NCI-H187 treated with DMSO at 0.1 percent for 48 hours (cell line): Measurements from ENCODE around the gene CLMN.

Experiments
- DNase-seq: peaks from one replicate; lab custom pipeline; 2025; lab: John Stamatoyannopoulos, UW

CLMN gene

DNA sequence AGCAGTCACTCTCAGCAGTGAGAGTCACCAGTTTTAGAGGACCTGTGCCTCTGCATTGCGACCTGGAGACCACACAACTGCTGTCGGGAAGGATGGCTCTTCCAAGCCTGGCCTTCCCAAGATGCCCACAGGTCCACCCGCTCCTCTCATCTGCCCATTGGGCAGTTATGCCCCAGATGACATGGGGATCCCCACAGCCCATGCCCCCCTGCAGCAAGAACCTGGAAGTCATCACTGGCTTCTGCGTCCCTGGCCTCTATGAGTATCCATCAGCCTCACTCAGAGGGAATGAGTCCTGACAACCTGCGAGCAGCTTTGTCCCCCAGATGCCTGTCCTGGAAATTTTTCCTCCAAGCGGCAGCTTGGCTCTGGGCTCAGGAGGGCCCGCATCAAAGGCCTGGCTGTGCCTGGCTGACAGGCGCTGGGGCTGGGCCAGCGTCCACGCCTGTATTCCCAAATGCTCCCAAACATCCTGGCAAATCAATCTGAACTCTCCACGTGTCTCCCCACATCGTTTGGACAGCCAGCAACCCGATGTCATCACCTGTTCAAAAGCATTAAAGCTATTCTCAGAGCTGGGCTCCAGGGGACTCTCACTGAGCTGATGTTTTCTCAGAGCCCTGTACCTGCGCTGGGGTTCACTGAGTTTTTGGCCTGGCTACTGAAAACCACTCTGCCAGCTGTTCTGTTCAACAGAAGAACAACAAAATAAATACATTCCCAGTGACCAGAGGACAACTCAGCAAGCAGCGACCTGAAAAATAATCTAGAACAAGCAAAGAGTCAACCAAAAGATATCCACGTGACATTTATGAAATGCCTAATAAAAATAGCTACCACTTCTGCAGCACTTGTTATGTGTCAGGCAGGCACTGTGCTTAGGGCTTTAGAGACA, 57.8 kb downstream of the CLMN start:
- no peak for DNase-seq

DNA sequence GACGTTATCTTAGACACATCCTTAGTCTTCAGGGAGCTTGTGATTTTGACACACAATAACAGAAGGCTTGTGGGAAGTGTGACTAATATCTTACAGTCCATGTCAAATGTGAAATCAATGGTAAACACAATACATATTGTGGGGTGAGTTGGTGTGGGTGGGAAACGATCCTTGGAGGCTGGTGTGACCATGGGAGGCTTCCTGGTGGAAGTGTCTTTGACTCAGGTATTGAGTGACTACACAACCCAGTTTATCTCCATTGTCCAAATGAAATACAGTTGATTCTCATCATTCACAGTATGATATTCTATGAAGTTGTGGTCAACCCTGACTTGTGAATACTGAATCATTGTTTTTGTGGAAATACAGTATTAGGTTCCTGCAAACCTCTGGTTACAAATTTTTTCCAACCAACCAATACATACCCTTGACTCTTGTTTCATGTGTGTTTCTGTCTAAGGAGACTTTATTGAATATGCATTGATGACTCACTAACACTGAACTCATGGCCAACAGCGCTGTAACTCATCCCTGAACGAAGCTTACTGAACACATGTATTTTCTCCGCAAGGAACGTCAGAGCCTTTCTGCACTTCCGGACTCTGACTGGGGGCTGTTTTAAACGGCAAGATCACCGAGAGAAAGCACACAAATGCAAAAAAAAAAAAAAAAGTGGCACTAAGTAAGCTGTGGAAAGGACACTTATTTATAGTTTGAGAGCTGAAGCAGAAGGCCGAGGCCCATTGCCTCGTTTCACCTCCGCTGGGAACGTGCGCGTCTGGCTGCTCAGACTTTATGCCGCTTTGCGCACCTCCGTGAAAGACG, 59.0 kb downstream of the CLMN start:
- DNase-seq, result no peak

DNA sequence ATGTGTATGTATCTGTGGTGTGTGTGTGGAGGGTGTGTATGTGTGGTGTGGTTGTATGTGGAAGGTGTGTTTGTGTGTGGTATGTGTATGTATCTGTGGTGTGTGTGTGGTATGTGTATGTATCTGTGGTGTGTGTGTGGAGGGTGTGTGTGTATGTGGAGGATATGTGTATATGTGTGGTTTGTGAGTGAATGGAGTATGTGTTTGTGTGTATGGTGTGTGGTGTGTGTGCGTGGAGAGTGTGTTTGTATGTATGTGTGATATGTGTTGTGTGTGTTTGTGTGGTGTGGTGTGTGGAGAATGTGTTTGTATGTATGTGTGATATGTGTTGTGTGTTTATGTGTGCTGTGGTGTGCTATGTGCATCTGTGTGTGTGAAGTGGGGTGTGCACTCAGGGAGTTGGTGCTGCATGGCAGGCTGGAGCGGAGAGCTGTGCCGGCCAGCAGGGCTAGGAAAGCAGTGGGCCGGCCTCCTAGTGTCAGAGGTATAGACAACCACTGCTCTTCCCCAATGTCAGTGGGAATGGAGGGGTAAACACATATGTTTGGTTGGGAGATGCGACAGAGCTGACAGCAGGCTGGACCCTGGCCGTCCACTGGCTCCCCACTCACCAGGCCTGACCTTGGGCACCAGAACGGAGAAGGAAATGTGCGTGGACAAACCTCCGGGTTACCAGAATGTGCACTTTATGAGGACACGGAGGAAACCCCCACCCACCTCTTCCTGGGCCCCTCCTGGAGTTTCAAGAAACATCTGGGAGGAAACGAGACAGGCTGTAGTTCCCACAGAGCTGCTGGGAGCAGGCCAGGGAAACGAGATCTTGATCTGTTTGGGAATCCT, 60.7 kb downstream of the CLMN start:
- DNase-seq, result no peak

DNA sequence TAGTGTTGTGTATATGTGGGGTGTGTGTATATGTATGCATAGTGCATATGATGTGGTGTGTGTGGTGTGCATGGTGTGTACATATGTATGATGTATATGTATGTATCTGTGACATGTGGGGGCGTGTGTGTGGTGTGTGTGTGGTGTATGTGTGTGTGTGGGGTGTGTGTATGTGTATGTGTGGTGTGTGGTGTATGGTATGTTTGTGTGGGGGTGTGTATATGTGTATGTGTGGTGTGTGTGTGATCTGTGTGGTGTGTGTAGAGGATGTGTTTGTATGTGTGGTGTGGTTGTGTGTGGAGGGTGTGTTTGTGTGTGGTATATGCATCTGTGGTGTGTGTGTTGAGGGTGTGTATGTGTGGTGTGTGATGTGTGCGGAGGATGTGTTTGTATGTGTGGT, 61.6 kb downstream of the CLMN start:
- DNase-seq, result no peak

DNA sequence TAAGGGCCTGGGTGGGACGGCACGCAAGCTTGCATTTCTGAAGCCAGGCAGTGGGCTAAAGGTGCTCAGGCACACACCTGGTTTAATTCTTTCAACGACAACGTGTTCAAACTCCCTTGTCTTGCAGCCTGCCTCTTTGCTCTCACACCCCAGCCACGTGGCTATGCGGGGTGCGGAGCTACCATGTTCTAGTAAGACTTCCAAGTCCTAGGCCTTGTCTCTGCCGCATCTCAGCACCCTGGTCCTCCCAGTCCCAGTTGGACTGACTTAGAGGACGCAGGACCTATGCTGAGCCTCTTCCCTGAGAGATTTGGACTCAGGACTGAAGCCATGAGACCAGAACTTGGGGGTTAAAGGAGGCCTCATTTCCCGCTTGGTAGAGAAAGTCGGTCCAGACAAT, 62.2 kb downstream of the CLMN start:
- DNase-seq, result no peak

DNA sequence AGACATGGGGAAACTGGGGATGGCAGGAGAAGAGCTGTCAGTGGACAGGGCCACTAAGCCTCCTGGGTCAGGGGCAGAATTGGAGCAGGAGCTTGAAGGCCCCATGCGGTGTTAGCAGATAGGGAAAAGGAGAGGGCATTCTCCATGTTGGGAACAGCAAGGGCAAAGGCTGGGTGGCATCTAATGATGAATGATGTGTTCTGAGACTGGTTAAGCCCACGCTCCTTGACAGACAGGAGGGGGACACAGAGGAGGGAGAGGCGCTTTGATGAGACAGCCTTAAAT, 63.0 kb downstream of the CLMN start:
- no peak for DNase-seq

DNA sequence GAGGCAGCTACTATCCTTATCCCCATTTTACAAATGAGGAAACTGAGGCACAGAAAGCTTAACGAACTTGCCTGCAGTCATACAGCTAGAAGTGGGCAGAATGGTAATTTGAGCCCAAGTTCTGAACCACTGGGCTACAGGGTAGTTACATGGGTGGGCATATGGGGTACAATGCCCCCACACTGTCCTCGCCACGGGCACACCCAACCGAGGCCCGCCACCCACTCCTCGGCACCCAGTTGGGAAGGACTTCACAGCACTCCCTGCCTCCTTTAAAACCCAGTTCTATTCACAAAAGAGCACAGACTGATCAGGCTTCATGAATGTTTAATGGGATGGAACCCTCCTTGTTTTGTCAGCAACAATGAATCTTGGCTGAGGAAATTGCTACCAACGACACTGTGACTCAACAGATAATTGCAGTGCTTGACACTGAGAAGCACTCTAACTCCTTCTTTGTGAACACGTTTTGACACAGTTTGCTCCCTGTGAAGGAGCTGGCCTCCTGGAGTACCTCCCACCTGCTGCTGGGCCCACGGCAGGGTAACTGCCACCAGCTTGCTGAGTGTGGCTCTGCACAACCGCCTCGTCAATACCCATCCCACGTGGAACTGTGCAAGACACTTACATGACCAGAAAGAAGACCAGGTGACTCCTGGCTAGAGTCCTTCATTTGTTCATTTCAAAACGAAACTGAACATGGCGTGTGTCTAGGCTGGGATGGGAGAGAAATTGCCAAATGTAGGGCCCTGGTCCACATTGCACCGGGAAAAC, 63.5 kb downstream of the CLMN start:
- peak; percentile 97 for DNase-seq

DNA sequence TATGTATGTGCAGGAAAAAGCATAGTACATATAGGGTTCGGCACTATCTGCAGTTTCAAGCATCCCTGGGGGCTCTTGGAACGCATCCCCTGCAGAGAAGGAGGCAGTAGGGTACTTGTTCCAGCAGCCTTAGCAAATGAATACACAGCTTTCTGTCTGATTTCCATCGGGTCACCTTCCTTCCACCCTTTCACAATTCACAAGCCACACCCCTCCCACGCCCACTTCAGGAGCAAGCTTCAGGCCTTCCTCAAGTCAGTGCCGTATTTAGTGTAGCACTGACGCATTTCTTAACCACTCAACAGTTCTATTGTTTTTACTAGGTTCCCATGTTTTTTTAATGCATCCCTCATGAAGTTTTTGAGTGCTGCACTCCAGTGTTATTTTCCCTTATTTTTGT, 64.2 kb downstream of the CLMN start:
- peak; percentile 97 for DNase-seq

DNA sequence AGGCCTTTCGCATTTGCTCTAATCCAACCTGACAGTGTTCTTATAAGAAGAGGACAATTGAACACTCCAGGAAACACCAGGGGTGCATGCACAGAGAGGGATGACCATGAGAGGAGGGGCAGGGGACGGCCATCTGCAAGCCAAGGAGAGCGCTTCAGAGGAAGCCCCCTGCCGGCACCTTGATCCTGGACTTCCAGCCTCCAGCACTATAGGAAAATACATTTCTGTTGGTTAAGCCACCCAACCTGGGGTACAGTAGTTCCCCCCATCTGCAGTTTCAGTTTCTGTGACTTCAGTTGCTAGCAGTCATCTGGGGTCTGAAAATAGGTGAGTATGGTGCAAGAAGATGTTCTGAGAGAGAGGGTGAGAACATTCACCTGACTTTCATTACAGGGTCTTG, 64.7 kb downstream of the CLMN start:
- DNase-seq, result no peak

DNA sequence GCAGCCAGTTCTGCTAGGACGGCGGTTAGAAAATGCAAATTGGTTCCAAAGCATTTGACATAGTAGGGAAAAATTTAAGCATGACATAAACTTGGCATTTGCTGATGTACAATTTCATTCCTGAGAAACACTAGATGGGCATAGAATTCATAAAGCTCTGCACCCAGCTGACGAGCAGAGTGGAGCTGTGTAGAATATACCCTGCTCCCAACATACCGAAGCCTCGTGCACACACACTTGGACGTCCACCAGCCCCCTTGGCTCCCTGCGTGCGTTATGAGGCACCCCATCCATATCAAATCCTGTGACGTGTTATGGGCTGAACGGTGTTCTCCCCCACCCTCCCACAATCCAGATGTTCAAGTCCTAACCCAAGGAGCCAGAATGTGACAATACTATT, 65.4 kb downstream of the CLMN start:
- DNase-seq, result no peak

DNA sequence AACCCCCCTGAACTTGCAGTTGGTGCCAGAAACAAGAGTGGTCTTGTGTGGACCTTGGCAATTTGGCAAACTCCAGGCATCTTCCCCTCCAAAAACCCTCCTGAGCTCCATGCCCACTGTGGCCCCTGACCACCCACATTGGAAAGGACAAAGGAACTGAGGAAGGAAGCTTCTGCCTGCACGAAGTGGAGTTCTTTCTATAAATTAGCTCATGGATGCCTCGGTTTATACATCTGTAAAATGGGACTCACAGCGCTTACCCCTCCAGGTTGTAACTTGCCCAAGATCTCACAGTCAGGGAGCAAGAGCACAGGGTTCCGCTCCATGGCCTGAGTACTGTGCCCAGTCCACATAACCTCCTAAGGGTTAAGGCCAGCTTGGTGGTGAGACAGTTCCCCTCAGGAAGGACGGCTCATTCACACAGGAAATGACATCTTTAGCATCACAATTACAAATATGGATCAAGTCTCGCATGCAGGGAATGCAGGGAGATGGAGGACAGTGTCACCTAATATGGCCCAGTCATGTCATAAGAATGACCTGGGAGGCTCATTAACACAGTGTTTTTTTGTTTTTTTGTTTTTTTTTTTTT, 66.6 kb downstream of the CLMN start:
- no peak for DNase-seq

DNA sequence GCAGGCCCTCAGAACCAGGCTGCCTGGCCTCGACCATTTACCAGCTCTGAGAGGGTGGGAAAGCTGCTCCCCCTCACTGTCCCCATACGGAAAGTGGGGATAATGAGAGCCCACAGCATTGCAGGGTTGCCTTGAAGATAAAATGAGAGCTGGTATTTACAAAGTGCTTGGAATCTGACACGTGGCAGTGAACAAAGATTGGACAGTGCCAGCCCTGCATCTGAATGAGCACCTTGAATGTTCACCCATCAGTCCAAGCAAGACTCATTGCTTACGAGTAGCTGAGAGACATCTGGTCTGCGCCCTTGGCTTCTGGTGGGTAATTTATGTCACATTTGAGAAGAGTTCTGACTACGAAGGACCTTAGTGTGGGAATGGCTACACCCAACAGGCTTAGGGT, 67.5 kb downstream of the CLMN start:
- no peak for DNase-seq

DNA sequence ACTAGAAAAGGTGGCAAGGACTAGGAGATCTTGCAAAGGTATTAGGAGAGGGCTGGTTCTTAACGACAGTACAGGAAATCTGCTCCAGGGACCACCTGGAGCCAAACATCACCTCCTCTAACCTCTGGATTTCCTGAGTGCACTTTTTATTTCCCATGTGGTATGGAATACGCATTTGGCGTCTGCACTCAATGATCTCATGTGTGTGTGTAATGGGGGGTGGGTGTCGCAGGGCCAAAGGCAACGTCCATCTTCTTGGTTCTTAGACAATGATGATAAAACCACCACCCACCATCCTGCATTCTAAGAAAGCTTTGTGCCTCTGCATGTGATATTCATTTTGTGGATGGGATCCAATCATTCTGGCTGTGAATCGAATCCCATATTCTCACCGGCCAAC, 68.8 kb downstream of the CLMN start:
- no peak for DNase-seq

DNA sequence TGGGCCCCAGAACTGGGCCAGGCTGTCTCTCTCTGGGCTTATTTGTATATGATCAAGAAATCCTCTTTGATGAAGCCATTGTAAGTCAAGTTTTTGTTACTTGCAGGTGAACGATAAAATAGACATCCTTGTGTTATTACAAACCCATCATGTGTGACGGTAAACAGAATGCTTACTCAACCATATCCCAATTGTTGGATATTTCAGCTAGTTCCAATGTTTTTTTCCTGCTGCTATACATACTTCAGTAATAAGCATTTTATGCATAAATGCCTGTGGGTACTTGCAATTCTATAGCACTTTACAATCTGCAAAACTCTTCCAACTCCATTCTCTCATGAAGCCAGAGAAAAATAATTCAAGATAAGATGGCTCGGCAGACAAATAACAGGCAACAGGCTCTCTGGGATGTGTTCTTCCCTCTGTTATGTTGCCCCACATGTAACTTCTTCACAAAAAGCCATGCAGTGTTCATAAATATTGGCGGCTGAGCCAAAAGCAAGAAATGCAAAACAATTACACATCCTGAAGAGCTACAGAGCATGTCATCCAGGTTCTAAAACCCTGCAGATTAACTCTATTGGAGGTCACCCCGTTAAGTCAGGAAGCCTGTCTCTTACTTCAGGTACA, 69.5 kb downstream of the CLMN start:
- peak; percentile 70 for DNase-seq

DNA sequence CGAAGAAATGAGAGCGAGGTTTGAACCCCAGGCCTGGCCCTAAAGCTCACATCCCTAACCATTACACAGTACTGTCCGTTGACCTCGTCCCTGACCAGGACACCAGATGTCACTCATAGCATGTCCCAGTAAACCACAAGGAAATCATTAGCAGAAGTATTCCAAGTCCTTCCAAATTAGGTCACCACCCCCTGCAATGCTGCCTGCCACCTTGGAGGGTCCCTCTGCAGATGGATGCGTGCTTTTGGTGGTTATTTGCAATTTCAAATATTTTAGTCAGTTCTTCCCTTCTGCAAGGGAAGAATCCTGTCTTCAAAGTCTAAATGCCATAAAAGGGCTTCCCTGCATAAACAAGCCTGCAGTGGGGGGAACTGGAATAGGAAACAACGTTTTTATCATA, 71.3 kb downstream of the CLMN start:
- DNase-seq, result no peak

DNA sequence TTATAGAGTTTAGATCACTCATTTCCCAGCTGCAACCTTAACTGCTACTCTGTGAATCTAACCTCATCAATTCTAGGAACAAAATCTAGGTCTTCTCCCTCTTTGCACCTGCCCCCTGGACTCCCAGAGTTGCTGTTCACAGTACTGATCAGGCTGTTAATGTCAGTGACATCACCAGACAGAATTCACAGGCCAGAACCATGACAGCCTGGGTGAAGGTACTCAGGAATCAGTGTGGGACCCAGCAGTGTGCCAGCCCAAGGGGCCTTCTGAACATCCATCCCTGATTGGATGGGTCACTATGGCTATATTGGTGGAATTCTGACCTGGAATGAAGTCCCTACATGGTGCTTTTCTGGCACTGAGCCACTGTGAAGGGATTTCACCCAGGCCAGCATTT, 72.8 kb downstream of the CLMN start:
- no peak for DNase-seq

DNA sequence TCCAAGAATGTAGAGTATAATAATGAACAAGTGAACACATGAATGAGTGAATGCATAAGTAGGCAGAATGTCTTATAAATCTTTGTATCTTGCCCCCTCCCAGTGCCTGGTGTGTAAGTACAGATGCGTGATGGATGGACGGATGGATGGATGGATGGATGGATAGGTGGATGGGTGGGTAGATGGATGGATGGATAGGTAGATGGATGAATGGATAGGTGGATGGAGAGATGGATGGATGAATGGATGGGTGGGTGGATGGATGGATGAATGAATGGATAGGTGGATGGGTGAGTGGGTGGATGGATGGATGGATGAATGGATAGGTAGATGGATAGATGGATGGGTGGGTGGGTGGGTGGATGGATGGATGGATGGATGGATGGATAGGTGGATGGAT, 74.4 kb downstream of the CLMN start:
- DNase-seq, result no peak

DNA sequence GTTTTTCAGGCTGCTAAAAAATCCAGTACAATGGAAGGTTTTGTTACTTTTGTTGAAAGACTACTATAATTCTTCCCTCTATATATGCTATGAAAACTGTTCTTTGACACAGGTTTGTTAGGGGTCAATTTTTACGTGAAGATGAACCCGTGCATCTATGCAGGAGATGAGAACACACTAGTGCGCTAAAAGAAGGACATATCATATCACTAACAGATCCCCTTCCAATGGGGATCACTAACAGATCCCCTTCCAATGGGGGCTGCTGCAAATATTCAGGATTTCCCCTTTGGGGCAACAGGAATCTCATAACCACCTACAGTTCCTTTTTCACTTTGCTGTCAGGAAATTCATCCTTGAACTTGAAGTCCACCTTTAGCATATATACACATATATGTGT, 75.1 kb downstream of the CLMN start:
- DNase-seq, result no peak

DNA sequence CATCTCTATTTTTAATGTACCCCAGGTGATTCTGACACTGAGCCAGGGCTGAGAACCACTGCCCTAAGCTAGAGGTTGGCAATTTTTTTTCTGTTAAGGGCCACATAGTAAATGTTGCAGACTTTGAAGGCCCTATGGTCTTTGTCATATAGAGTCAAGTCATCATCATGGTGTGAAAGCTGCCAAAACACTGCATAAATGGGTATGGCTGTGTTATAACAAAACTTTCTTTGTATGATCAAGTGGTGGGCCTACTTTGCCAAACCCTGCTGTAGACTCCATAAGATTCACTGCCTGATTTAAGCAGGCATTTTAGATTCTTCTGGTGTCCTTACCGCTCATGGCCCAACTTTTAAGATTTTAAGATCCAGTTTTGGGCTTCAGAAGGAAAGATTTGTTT, 76.8 kb downstream of the CLMN start:
- no peak for DNase-seq

DNA sequence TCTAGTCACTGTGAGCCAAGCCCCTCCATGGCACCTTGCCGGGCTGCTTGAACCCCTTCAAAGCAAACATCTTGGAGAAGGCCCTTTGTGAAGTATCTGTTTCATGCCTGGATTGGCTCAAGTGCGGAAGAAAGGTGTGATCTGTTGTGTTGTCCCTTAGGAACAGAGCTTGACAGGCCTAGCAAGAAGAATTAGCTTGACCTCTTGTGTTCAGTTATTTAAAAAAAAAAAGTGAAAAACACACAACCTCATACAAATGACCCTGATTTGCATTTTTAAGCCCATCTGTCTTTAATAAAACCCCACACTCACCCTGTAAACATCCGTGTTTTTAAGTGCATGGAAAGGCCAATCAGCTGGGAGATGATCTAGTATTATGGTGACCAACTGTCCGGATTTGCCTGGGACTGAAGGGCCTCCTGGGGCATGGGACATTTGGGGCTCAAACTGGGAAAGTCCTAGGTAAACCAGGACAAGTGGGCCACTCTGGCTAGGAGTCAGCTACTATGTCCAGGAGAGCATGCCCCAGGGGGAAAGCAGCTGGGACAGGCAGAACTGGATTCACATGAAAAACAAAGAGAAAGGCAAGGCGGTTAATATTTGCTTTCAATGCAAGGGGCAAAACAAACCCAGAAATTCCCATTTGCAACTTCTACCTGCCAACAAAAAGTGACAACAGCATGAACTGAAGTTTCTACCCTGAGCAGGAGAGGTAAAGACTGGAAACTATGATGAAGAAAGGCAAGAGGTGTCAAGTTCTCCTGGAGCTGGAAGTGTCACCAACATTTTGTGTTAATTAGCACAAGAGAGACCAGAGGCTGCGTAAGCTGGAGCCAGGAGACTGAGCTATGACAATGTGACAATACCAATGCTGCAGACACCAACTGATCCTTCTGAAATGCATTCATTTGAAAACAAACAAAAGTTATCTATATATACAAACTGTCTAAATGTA, 78.6 kb downstream of the CLMN start:
- DNase-seq, result no peak
